HuH-7 (cell line): ENCODE measurements around the gene CTSZ.

Experiments used
- DNase-seq: peaks from one replicate; pipeline ENCODE4 v3.0.0; 2011; ENCODE audit warnings: low spot score

The CTSZ gene

GRCh38 chr20:59031564-59032022, 24.5 kb upstream of the CTSZ start:
- DNase-seq, result no peak

- no peak for DNase-seq
Measured at GRCh38 chr20:59030911-59031563, 24.0 kb upstream of the CTSZ start.

GRCh38 chr20:59028812-59029211, 21.8 kb upstream of the CTSZ start:
- no peak for DNase-seq

- no peak for DNase-seq
Measured at GRCh38 chr20:59027741-59028320, 20.8 kb upstream of the CTSZ start.

- DNase-seq, result no peak
Measured at GRCh38 chr20:59026904-59027740, 20.1 kb upstream of the CTSZ start.

GRCh38 chr20:59025511-59025910, 18.5 kb upstream of the CTSZ start:
- DNase-seq, result no peak

GRCh38 chr20:59025086-59025485, 18.0 kb upstream of the CTSZ start:
- no peak for DNase-seq

GRCh38 chr20:59024111-59024530, 17.1 kb upstream of the CTSZ start:
- DNase-seq, result no peak

- DNase-seq, result no peak
Measured at GRCh38 chr20:59023616-59024015, 16.6 kb upstream of the CTSZ start.

- DNase-seq, result no peak
Measured at GRCh38 chr20:59022754-59023153, 15.7 kb upstream of the CTSZ start.

- no peak for DNase-seq
Measured at GRCh38 chr20:59020938-59021551, 14.0 kb upstream of the CTSZ start.

GRCh38 chr20:59019217-59019616, 12.2 kb upstream of the CTSZ start, which contains the start of gene TUBB1:
TUBB1 (plus strand) TSS chr20:59019429; CDS start chr20:59019523, 94 bp downstream.
- no peak for DNase-seq

GRCh38 chr20:59018817-59019216, 11.8 kb upstream of the CTSZ start:
- DNase-seq, result no peak

- DNase-seq, result no peak
Measured at GRCh38 chr20:59017493-59018231, 10.6 kb upstream of the CTSZ start.

- no peak for DNase-seq
Measured at GRCh38 chr20:59016795-59017492, 9.9 kb upstream of the CTSZ start.

GRCh38 chr20:59015812-59016711, 9.0 kb upstream of the CTSZ start:
- no peak for DNase-seq

GRCh38 chr20:59015411-59015810, 8.4 kb upstream of the CTSZ start:
- no peak for DNase-seq

GRCh38 chr20:59014680-59015389, 7.8 kb upstream of the CTSZ start:
- no peak for DNase-seq

GRCh38 chr20:59013959-59014608, 7.0 kb upstream of the CTSZ start:
- no peak for DNase-seq
